GM12872 (cell line): ENCODE measurements around the gene SH3BP4.

Experiments used
- TF ChIP-seq, protein P1 (sequence below): IDR thresholded peaks from 3 replicates; pipeline ENCODE4 v1.5.1; 2011; ENCODE audit warnings: low read depth, mild to moderate bottlenecking, low read length, moderate library complexity; ENCODE audit not compliant: insufficient read depth

SH3BP4 gene

DNA sequence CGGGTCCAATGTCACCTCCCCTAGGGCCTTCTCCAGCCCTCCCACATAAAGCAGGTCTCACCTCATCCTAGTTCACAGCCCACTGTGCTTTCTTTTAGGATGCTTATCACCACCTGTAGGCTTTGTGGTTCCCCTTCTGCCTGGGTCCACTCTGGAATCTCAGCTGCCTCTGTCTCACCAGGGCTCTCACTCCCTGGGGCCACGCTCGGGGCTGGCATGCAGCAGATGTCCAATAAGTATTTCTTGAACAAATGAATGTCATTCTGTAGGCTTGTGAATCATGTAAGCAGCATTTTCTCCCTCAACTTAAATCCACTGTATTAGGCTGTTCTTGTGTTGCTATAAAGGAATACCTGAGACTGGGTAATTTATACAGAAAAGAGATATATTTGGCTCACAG is 4.3 kb upstream of the SH3BP4 start:
- TF ChIP-seq, protein P1, sequence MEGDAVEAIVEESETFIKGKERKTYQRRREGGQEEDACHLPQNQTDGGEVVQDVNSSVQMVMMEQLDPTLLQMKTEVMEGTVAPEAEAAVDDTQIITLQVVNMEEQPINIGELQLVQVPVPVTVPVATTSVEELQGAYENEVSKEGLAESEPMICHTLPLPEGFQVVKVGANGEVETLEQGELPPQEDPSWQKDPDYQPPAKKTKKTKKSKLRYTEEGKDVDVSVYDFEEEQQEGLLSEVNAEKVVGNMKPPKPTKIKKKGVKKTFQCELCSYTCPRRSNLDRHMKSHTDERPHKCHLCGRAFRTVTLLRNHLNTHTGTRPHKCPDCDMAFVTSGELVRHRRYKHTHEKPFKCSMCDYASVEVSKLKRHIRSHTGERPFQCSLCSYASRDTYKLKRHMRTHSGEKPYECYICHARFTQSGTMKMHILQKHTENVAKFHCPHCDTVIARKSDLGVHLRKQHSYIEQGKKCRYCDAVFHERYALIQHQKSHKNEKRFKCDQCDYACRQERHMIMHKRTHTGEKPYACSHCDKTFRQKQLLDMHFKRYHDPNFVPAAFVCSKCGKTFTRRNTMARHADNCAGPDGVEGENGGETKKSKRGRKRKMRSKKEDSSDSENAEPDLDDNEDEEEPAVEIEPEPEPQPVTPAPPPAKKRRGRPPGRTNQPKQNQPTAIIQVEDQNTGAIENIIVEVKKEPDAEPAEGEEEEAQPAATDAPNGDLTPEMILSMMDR, result no peak

DNA sequence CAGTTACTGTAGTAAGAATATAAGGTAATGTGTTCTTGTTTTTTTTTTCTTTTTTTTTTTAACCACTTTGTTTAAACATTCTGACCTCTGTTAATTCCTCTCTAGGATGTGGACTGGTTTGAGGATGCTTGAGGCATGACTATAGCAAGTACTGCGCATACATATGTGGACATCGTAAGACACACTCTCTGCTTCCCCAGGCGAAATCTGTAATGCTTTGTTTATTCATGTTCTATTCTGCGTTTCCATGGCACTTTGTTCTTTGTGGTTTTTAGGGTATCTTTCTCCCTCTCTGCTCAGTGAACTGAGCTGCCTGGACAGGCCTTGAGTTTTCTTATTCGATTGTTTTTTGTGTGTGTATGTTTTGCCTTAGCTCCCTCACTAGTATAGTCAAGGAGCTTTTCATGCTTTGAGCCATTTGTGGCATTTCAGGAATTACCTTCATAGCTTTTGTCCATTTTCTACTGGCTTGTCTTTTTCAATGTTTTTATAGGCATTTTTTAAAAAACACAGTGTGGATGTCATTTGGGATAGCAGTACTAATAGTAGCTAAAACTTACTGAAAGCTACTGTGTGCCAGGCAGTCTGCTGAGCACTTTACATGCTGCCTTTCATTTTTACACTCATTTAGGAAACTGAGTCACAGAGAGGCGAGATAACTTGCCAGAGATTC is 1.9 kb upstream of the SH3BP4 start:
- TF ChIP-seq, protein P1, result no peak

DNA sequence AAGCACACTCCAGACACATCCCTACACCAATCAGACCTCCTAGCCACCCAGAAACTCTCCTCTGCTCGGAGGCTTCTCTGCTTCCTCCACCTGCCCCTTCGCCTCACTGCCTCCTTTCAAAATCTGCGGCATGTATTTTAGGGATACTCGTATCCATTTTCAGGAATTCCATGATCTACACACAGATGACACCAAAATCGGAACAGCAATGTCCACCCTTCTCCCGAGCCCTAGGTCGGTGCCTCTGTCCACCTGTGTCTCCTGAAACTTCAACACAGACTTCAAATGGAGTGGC is 1.4 kb upstream of the SH3BP4 start:
- TF ChIP-seq, protein P1, result no peak

DNA sequence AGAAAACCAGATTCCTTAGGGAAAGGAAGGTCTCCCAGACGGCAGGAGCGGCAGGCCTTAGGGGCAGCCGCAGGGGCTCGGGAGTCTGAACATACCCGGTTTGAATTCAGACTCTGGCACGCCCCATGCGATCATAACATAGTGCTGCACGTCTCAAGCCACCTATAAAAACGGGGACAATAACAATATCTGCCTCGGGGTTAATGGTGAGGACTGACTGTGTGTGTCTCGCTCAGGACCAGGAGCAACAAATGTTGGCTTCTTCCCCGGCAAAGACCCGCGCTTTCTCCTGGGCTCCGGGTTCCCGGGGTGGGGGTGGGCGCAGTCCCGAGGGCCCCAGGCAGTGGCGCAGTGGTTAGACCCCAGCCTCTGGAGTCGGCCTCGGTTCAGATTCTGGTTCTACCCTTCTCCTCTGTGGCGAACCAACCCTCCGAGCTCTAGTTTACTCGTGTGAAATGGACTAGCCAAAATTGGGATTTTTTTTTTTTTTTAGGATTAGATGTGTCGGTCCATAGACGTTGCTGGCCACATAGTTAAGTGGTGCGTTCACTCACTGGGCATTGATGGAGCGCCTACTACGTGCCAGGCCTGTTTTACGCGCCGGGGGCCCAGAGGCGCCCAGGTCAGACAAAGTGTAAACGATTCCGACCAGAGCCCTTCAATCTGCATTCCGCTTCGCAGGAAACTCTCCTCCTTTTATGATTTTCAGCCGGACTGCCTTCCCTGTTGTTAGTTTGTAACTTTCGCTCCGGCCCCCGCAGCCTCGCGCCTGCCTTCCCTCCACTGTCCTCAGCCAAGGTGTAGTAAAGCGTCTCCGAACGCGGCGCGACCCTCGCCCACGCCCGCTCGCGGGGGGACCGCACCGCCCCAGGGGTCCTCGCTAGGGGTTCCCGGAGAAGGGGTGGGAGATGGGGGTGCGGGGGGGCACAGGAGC is 820 bp upstream of the SH3BP4 start:
- TF ChIP-seq, protein P1, result no peak

DNA sequence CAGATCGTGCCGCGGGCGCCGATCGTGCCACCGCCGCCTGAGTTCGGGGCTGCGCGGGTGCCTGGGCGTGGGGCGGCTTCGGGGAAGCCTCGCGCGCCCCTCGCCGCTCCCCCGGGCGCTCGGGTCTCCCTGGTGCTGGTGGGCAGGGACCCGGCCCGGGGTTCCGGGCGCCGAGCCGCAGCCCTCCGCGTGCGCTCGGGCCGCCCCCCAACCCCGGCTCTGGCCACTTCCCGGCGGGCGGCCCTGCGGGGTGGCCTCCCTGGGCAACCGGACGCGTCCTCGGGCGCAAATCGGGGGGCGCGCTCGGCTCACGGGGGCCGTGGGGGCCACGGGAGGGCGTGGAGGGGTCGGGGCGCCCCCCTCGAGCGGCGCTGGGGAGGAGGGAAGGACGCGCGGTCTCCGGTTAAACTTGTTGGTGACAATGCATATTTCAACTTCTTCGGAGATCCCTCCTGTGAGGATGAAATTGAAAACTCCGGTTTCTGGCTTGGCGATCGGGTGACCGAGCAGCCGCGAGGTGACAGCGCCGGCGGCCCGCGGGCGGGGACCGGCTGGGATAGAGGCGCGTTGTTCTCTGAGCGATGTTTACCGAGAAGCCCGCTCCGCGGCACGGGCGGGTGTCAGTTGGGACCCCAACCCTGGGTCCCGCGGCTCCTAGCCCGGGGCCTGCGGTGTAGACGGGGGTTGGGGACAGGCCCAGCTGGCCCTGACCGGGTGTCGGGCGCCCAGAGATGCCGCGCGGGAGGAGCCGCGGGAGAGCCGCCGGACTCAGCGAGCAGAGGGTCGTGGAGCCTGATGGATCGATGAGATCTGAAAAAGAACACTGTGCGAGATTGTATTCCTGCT is 676 bp downstream of the SH3BP4 start:
- TF ChIP-seq, protein P1, result no peak

DNA sequence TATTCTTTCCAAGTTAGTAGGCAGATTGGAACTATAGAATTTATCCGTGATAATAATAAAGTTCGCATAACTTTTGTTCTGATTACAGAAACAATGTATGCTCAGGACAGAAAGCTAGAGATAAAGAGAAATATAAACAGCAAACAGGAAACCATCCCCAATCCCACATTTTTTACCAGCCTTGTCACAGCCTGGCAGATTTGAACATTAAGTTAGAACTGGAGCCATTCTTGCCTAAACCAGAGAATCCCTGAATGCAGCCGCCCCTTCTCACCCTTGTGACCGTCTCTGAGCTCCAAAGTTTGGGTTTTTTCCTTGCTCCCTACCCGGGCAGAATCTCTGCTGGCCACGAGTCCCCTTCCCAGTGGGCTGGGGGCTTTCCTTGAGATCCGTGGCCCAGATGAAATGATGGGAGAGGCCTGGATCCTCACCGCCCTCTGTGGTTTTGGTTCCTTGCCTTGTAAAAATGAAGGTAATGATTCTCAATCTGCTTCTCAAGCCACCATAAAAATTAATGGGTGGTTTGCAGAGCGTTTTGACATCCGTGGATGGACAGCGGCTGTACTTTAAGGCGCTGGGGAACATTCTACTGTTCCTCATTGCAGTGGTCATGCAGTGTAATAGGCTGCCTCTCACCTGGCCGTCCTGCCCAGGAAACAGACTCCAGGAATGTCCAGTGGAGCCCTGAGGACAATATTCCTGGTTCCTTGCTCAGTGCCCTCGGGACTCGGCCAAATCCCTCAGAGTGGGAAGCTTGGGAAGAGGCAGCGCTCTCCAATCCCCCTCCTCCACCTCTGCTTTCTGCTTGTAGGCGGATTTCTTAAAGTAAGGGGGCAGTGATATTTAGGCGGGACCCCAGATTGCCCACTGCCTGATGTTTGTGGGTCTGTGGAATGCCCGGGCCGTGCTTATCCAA is 1.6 kb downstream of the SH3BP4 start:
- TF ChIP-seq, protein P1, result no peak
